ENCODE results near the gene PTPRO. TPM values are rescaled to one million over a fixed set of nuclear protein-coding genes. Genes with fewer than 3 reads are reported as not detected.
A peak's percentile ranks its signal among the peaks of the same experiment; 100 is the strongest.

Gene PTPRO
- polyA plus RNA-seq, 1 of the 3 experiments (the other 2 are of a cell fraction) = 1.4 TPM

DNA sequence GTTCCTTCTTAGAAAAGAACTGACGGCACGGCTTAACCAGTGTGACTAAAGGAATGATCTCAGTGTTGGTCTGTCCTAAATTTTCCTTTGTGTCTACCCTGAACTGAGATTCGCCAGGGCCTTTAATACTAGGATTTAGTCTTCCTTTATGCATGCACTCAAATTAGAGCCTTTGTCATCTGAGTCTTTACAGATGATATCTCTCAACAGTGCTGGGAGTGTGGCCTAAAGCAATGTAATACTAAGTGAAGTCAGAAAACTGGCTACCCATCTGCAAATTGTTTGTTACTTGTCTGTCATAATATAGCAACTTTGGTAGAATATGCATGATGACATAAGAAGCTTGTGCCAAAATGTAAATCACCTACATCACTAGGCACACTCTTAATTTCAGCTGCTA is 95.4 kb downstream of the PTPRO start (continued):
- no peak for TF ChIP-seq TEAD4 (IDR thresholded peaks at IDR 0.05; ENCODE audit: borderline replicate concordance, insufficient read depth)
- TF ChIP-seq, protein P1, sequence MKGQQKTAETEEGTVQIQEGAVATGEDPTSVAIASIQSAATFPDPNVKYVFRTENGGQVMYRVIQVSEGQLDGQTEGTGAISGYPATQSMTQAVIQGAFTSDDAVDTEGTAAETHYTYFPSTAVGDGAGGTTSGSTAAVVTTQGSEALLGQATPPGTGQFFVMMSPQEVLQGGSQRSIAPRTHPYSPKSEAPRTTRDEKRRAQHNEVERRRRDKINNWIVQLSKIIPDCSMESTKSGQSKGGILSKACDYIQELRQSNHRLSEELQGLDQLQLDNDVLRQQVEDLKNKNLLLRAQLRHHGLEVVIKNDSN (IDR thresholded peaks at IDR 0.05; ENCODE audit: borderline replicate concordance, low read depth) = no peak

DNA sequence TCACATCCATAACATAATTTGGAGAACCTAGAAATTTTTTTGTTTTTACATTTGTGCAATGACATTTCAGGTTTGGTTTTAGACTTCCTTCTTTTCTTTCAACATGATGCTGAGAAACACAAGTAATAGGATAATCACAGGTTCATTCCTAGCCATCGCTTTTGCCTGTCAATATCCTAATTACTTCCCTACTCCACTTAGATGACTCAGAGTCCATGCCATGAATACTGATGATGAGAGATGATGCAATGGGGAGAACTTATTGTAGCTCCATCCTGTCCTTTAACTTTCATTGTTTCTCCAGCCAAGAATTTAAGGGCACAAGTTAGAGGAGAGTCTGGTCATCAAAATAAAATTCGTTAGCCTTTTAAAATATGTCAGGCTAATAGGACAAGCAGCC is 101.3 kb downstream of the PTPRO start:
- DNase-seq = no peak
- Histone ChIP-seq H3K4me2 (no peak overlapping the region), H3K27ac (ENCODE audit: low read depth in 2 of 2, low read length in 1 of 2) (no peak overlapping the region), H3K79me2 (ENCODE audit: insufficient read depth) (no peaks in the 10 kb centered on the region), H3K9me2 (peaks cover 7% of the 10 kb centered on the region; the same call in 1 of the 2 replicates), H3K27me3 (ENCODE audit: insufficient read depth) (no peaks in the 10 kb centered on the region), H3K9ac (no peak overlapping the region), H3K4me3 (ENCODE audit: low read depth in 2 of 2, low read length in 1 of 2) (no peak overlapping the region), H3K9me3 (no peaks in the 10 kb centered on the region), H3K4me1 (ENCODE audit: control insufficient read depth in 1 of 2, insufficient read depth in 2 of 2, low read depth in 1 of 2, low read length in 1 of 2) (no peaks in the 10 kb centered on the region), H4K20me1 (ENCODE audit: insufficient read depth) (no peaks in the 10 kb centered on the region), H3K36me3 (replicated peaks in 1 of 2; ENCODE audit: control insufficient read depth in 1 of 2, insufficient read depth in 2 of 2, low read length in 1 of 2) (no peaks in the 10 kb centered on the region), H3F3A (replicated peaks; ENCODE audit: insufficient read depth) (no peaks in the 10 kb centered on the region), H2AFZ (ENCODE audit: low read depth) (no peak overlapping the region)
- ChIA-PET POLR2A (no interaction called here), CTCF (no interaction called here)
- 29% methylated on average over 2 of the region's 2 CpGs for WGBS (ENCODE audit: low lambda C conversion rate)
- TF ChIP-seq TCF12 (IDR thresholded peaks at IDR 0.05) = no peak
- TF ChIP-seq JUND (IDR thresholded peaks at IDR 0.05) = 0 out of 2 replicates have a peak, but pooled peaks have one; percentile 11
- no peak for TF ChIP-seq SMC3 (IDR thresholded peaks at IDR 0.05; ENCODE audit: low read depth, low read length)

DNA sequence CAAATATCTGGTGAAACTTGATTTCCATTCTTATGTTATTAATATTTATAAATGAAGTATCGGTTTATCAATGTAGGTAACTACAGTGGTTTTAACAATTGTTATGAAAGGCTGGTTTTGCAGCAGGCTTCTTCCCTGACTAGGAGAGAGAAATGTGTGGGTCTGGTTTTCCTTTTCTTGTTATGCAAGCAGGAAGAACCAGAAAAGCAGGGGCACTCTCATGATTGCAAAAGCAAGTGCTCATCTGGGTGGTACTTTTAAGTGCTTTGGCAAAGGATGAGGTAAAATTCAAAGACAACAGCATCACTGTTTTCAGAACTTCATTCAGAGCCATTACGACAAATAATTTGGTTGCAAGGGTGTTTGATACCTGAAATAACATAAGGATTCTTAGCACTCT is 105.6 kb downstream of the PTPRO start:
- Histone ChIP-seq H4K20me1 (ENCODE audit: insufficient read depth) (no peaks in the 10 kb centered on the region), H2AFZ (ENCODE audit: low read depth) (no peak overlapping the region), H3K79me2 (ENCODE audit: insufficient read depth) (no peaks in the 10 kb centered on the region), H3K27ac (ENCODE audit: low read depth in 2 of 2, low read length in 1 of 2) (no peak overlapping the region), H3K9me3 (no peaks in the 10 kb centered on the region), H3K4me3 (ENCODE audit: low read depth in 2 of 2, low read length in 1 of 2) (no peak overlapping the region), H3K4me1 (ENCODE audit: control insufficient read depth in 1 of 2, insufficient read depth in 2 of 2, low read depth in 1 of 2, low read length in 1 of 2) (no peaks in the 10 kb centered on the region), H3K27me3 (ENCODE audit: insufficient read depth) (no peaks in the 10 kb centered on the region), H3K4me2 (no peak overlapping the region), H3F3A (replicated peaks; ENCODE audit: insufficient read depth) (no peaks in the 10 kb centered on the region), H3K36me3 (replicated peaks in 1 of 2; ENCODE audit: control insufficient read depth in 1 of 2, insufficient read depth in 2 of 2, low read length in 1 of 2) (no peaks in the 10 kb centered on the region), H3K9ac (no peak overlapping the region), H3K9me2 (peaks cover 9% of the 10 kb centered on the region; the same call in 1 of the 2 replicates)
- WGBS (ENCODE audit: low lambda C conversion rate) = 86% methylated on average over 2 of the region's 2 CpGs
- CTCF ChIA-PET = no interaction called here
- POLR2A ChIA-PET = no interaction called here
- TF ChIP-seq FOXJ3 (CRISPR knock-in tag; IDR thresholded peaks at IDR 0.05) = no peak
- DNase-seq = no peak

DNA sequence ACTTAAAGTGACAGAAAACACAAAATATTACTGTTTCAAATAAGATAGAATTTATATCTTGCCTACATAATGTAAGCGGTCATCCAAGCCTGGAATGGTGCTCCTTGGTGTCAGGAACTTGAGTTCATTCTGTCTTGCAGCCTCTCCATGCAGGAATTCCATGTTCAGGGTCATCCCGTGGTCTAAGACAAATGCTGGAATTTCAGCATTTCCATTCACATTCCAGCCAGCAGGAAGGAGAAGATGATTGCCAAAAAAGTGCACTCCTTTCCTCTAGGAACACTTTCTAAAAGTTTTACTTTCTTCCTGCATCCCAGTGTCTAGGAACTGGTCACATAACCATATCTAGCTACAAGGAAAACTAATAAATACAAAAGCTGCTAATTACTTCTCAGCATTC is 106.3 kb downstream of the PTPRO start:
- no peaks in the 10 kb centered on the region for H3F3A ChIP-seq (replicated peaks; ENCODE audit: insufficient read depth)
- no peak overlapping the region for H3K4me2 ChIP-seq
- H3K4me1 ChIP-seq (ENCODE audit: control insufficient read depth in 1 of 2, insufficient read depth in 2 of 2, low read depth in 1 of 2, low read length in 1 of 2) = no peaks in the 10 kb centered on the region
- no peaks in the 10 kb centered on the region for H3K36me3 ChIP-seq (replicated peaks in 1 of 2; ENCODE audit: control insufficient read depth in 1 of 2, insufficient read depth in 2 of 2, low read length in 1 of 2)
- DNase-seq = no peak
- no peak overlapping the region for H3K27ac ChIP-seq (ENCODE audit: low read depth in 2 of 2, low read length in 1 of 2)
- H2AFZ ChIP-seq (ENCODE audit: low read depth) = no peak overlapping the region
- peaks cover 9% of the 10 kb centered on the region; the same call in 1 of the 2 replicates for H3K9me2 ChIP-seq
- 52% methylated on average over 2 of the region's 2 CpGs for WGBS (ENCODE audit: low lambda C conversion rate)
- H3K9ac ChIP-seq = no peak overlapping the region
- no peak overlapping the region for H3K4me3 ChIP-seq (ENCODE audit: low read depth in 2 of 2, low read length in 1 of 2)
- TF ChIP-seq TEAD4 (IDR thresholded peaks at IDR 0.05; ENCODE audit: borderline replicate concordance, insufficient read depth) (no peak), EP300 (IDR thresholded peaks at IDR 0.05; ENCODE audit: borderline replicate concordance in 1 of 2, low read depth in 1 of 2, low read length in 1 of 2) (no peak), TCF12 (IDR thresholded peaks at IDR 0.05) (no peak), YY1 (IDR thresholded peaks at IDR 0.05; ENCODE audit: low read depth) (no peak), SMC3 (IDR thresholded peaks at IDR 0.05; ENCODE audit: low read depth, low read length) (no peak)
- TF ChIP-seq, protein P2, sequence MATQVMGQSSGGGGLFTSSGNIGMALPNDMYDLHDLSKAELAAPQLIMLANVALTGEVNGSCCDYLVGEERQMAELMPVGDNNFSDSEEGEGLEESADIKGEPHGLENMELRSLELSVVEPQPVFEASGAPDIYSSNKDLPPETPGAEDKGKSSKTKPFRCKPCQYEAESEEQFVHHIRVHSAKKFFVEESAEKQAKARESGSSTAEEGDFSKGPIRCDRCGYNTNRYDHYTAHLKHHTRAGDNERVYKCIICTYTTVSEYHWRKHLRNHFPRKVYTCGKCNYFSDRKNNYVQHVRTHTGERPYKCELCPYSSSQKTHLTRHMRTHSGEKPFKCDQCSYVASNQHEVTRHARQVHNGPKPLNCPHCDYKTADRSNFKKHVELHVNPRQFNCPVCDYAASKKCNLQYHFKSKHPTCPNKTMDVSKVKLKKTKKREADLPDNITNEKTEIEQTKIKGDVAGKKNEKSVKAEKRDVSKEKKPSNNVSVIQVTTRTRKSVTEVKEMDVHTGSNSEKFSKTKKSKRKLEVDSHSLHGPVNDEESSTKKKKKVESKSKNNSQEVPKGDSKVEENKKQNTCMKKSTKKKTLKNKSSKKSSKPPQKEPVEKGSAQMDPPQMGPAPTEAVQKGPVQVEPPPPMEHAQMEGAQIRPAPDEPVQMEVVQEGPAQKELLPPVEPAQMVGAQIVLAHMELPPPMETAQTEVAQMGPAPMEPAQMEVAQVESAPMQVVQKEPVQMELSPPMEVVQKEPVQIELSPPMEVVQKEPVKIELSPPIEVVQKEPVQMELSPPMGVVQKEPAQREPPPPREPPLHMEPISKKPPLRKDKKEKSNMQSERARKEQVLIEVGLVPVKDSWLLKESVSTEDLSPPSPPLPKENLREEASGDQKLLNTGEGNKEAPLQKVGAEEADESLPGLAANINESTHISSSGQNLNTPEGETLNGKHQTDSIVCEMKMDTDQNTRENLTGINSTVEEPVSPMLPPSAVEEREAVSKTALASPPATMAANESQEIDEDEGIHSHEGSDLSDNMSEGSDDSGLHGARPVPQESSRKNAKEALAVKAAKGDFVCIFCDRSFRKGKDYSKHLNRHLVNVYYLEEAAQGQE (IDR thresholded peaks at IDR 0.05; ENCODE audit: low read depth, low read length) = no peak
- TF ChIP-seq, protein P1 (IDR thresholded peaks at IDR 0.05; ENCODE audit: borderline replicate concordance, low read depth) = no peak
- TF ChIP-seq, protein P3, sequence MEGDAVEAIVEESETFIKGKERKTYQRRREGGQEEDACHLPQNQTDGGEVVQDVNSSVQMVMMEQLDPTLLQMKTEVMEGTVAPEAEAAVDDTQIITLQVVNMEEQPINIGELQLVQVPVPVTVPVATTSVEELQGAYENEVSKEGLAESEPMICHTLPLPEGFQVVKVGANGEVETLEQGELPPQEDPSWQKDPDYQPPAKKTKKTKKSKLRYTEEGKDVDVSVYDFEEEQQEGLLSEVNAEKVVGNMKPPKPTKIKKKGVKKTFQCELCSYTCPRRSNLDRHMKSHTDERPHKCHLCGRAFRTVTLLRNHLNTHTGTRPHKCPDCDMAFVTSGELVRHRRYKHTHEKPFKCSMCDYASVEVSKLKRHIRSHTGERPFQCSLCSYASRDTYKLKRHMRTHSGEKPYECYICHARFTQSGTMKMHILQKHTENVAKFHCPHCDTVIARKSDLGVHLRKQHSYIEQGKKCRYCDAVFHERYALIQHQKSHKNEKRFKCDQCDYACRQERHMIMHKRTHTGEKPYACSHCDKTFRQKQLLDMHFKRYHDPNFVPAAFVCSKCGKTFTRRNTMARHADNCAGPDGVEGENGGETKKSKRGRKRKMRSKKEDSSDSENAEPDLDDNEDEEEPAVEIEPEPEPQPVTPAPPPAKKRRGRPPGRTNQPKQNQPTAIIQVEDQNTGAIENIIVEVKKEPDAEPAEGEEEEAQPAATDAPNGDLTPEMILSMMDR (IDR thresholded peaks at IDR 0.05) = no peak
- H4K20me1 ChIP-seq (ENCODE audit: insufficient read depth) = no peaks in the 10 kb centered on the region
- ChIA-PET CTCF (no interaction called here), POLR2A (no interaction called here)
- H3K79me2 ChIP-seq (ENCODE audit: insufficient read depth) = no peaks in the 10 kb centered on the region
- H3K9me3 ChIP-seq = no peaks in the 10 kb centered on the region
- no peaks in the 10 kb centered on the region for H3K27me3 ChIP-seq (ENCODE audit: insufficient read depth)

Measured in SK-N-SH (cell line).